CD8-positive, alpha-beta memory T cell (primary cell): ENCODE measurements around the gene DNER. TPM values are rescaled to one million over a fixed set of nuclear protein-coding genes. Genes with fewer than 3 reads are reported as not detected.

Experiments
- CTCF ChIA-PET: fragments of 350-600 bp; sonication (Branson Sonifier 250); formaldehyde crosslinking; loops from one replicate; lab custom pipeline; 2021; ENCODE audit warnings: antibody characterized with exemption; lab: Charles Lee
- POLR2A ChIA-PET: fragments of 350-600 bp; sonication (Branson Sonifier 250); formaldehyde crosslinking; loops from one replicate; lab custom pipeline; 2021; ENCODE audit warnings: antibody characterized with exemption; lab: Charles Lee
- DNase-seq, 5 donors: peaks; one replicate each; pipeline versions ENCODE4 v3.0.0 to v3.0.0-alpha.2; 2020 to 2022; ENCODE audit warnings: mixed read lengths in 1 of 5
- H3K27ac ChIP-seq: one replicate; pipeline ENCODE4 v1.7.0; 2013; ENCODE audit warnings: low read depth, mild to moderate bottlenecking, low read length, moderate library complexity
- H3K27me3 ChIP-seq: 2 replicates; pipeline ENCODE4 v1.7.0; 2013; ENCODE audit warnings: low read length, mild to moderate bottlenecking; ENCODE audit not compliant: insufficient read depth, poor library complexity, severe bottlenecking
- H3K36me3 ChIP-seq: 2 replicates; pipeline ENCODE4 v1.7.0; 2013; ENCODE audit warnings: mild to moderate bottlenecking, low read length, moderate library complexity; ENCODE audit not compliant: insufficient read depth
- H3K4me1 ChIP-seq: 2 replicates; pipeline ENCODE4 v1.7.0; 2013; ENCODE audit warnings: mild to moderate bottlenecking, low read length, moderate library complexity; ENCODE audit not compliant: insufficient read depth
- H3K4me3 ChIP-seq: 2 replicates; pipeline ENCODE4 v1.7.0; 2013; ENCODE audit warnings: mild to moderate bottlenecking, low read length
- H3K9me3 ChIP-seq: 2 replicates; pipeline ENCODE4 v1.7.0; 2013; ENCODE audit warnings: mild to moderate bottlenecking, low read length
- H3K27ac Mint-ChIP-seq, 8 donors: one replicate each; pipeline ENCODE4 v1.8.0; 2020 to 2021; ENCODE audit warnings: mixed read lengths in 8 of 8, mild to moderate bottlenecking in 6 of 8, inconsistent platforms in 3 of 8, moderate library complexity in 3 of 8
- H3K27me3 Mint-ChIP-seq, 2 donors: one replicate each; pipeline ENCODE4 v1.8.0; 2020 to 2021; ENCODE audit warnings: mixed read lengths in 2 of 2, mild to moderate bottlenecking in 1 of 2, moderate library complexity in 1 of 2
- H3K36me3 Mint-ChIP-seq, 3 donors: one replicate each; pipeline ENCODE4 v1.8.0; 2020 to 2021; ENCODE audit warnings: mixed read lengths in 3 of 3, inconsistent platforms in 1 of 3, mild to moderate bottlenecking in 1 of 3
- H3K4me1 Mint-ChIP-seq, 3 donors: one replicate each; pipeline ENCODE4 v1.8.0; 2020 to 2021; ENCODE audit warnings: mixed read lengths in 3 of 3, inconsistent platforms in 1 of 3, mild to moderate bottlenecking in 1 of 3
- H3K4me3 Mint-ChIP-seq, 7 donors: one replicate each; pipeline ENCODE4 v1.8.0; 2020 to 2021; ENCODE audit warnings: mixed read lengths in 7 of 7, mild to moderate bottlenecking in 6 of 7, moderate library complexity in 4 of 7, inconsistent platforms in 2 of 7
- H3K9me3 Mint-ChIP-seq, 5 donors: one replicate each; pipeline ENCODE4 v1.8.0; 2020 to 2022; ENCODE audit warnings: mixed read lengths in 5 of 5, mild to moderate bottlenecking in 3 of 5, moderate library complexity in 2 of 5, inconsistent platforms in 1 of 5
- polyA plus RNA-seq: library from polyadenylated mRNA; unstranded; fragments of 300-500 nt; fragmentation: Illumina TruSeq; gene quantifications from one replicate; pipeline ENCODE4 v1.2.3, GENCODE V29; 2021
- total RNA-seq, 2 experiments: library from RNA; stranded (reverse); gene quantifications; one replicate each; pipeline ENCODE4 v1.2.3, GENCODE V29; 2021

The DNER gene
- total and polyA plus RNA-seq, 3 experiments from 2014 or later, result not detected

DNA sequence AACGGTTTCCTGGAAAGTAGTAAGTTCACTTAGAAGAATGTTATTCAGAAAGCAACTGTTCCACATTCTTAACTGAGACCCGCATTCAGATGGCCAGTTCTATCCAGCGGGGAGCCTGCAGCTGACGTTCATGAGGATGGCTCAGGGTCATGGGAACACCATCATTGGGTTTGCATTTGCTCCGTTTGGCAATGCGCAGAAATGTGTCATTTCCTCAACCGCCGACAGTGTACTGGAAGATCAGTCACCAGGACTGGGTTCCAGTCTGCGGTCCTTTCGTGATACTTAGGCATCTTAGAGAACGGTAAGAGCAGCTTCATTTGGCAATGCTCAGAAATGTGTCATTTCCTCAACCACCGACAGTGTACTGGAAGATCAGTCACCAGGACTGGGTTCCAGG is 104.0 kb downstream of the DNER start:
- CTCF ChIA-PET, result no interaction called here
- H3K9me3 ChIP-seq, result no peaks in the 10 kb centered on the region
- POLR2A ChIA-PET, result no interaction called here
- H3K27ac ChIP-seq, result no peak overlapping the region
- no peaks in the 10 kb centered on the region for H3K4me1 ChIP-seq
- Mint-ChIP-seq H3K4me3 (no peak overlapping the region), H3K4me1 (no peaks in the 10 kb centered on the region), H3K27ac (no peak overlapping the region), H3K36me3 (no peaks in the 10 kb centered on the region), H3K27me3 (peaks cover 0 to 9% of the 10 kb centered on the region in 2 donors), H3K9me3 (no peaks in the 10 kb centered on the region)
- no peaks in the 10 kb centered on the region for H3K36me3 ChIP-seq
- no peaks in the 10 kb centered on the region for H3K27me3 ChIP-seq
- DNase-seq, result no peak
- no peak overlapping the region for H3K4me3 ChIP-seq

DNA sequence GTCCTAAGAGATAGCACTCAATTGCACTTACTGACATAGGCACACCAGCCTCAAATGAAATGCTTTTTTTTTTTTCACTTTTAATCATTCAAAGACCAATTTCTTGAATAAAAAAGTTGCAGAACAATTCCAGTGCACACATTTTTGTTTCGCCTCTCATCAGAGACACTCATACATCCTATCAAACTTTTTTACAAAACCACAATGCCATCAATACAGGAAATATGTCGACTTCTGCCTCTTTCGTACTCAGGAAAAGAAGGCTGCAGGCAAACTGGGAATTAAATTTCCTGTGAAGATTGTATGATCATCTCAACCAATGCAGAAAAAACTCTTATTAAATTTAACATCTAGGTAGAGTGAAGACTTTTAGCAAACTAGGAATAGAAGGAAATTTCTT is 112.4 kb downstream of the DNER start:
- Histone ChIP-seq H3K4me3 (no peak overlapping the region), H3K27me3 (no peaks in the 10 kb centered on the region), H3K27ac (no peak overlapping the region), H3K4me1 (no peaks in the 10 kb centered on the region), H3K36me3 (no peaks in the 10 kb centered on the region), H3K9me3 (no peaks in the 10 kb centered on the region)
- Mint-ChIP-seq H3K4me1 (no peaks in the 10 kb centered on the region), H3K27me3 (peaks cover 13 to 33% of the 10 kb centered on the region in 2 donors), H3K27ac (no peak overlapping the region), H3K9me3 (peaks cover 0 to 4% (median 0%) of the 10 kb centered on the region in 5 donors), H3K4me3 (no peak overlapping the region), H3K36me3 (no peaks in the 10 kb centered on the region)
- no peak for DNase-seq
- POLR2A ChIA-PET, result no interaction called here
- CTCF ChIA-PET, result no interaction called here

DNA sequence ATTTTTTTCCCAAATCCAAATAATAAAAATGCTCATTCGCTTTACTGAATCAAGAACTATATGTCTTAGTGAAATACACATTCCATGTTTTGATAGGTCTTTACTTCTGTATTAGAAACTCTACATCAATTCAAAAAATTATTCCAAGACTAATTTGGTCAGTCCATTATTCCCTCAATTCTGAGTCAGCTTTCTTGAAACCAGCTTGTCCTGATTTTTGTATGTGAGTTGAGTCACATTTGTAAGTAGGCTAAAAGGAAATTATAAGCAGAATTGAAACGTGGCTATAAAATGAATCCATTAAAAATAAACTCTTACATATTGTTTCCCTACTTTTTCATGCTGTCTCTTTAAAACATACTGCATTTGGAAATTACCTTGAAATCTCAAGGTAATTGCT is 113.0 kb downstream of the DNER start:
- POLR2A ChIA-PET, result no interaction called here

DNA sequence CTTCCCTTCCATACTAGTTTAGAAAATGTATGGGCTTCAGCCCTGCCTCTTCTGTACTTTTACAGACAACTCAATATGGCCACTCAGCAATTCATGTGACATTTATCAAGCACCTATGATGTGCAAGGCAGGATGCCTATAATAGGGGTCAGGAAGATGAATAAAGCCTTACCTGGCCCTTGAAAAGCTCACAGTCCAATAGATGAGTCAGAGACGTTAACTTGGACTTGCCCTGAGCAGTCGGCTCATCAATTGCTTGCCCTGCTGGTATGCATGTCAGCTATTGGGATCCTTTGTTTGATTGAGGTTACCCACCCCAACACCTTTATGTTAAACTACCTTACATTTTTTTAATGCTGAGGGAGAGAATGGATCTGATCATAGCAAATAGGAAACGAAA is 116.1 kb downstream of the DNER start:
- DNase-seq, result no peak
- Histone ChIP-seq H3K9me3 (no peaks in the 10 kb centered on the region), H3K4me3 (no peak overlapping the region), H3K27me3 (no peaks in the 10 kb centered on the region), H3K36me3 (no peaks in the 10 kb centered on the region), H3K27ac (no peak overlapping the region), H3K4me1 (no peaks in the 10 kb centered on the region)
- Mint-ChIP-seq H3K4me1 (no peaks in the 10 kb centered on the region), H3K9me3 (peaks cover 0 to 4% (median 0%) of the 10 kb centered on the region in 5 donors), H3K27ac (no peak overlapping the region), H3K27me3 (peaks cover 6 to 30% of the 10 kb centered on the region in 2 donors), H3K36me3 (no peaks in the 10 kb centered on the region), H3K4me3 (no peak overlapping the region)
- ChIA-PET POLR2A (no interaction called here), CTCF (no interaction called here)

More for the DNA sequence above, 113.0 kb downstream of the DNER start:
- Mint-ChIP-seq H3K4me1 (no peaks in the 10 kb centered on the region), H3K27ac (no peak overlapping the region), H3K9me3 (peaks cover 0 to 4% (median 0%) of the 10 kb centered on the region in 5 donors), H3K27me3 (peaks cover 10 to 33% of the 10 kb centered on the region in 2 donors), H3K4me3 (no peak overlapping the region), H3K36me3 (no peaks in the 10 kb centered on the region)
- CTCF ChIA-PET, result no interaction called here
- Histone ChIP-seq H3K4me1 (no peaks in the 10 kb centered on the region), H3K27ac (no peak overlapping the region), H3K4me3 (no peak overlapping the region), H3K9me3 (no peaks in the 10 kb centered on the region), H3K27me3 (no peaks in the 10 kb centered on the region), H3K36me3 (no peaks in the 10 kb centered on the region)
- no peak for DNase-seq

DNA sequence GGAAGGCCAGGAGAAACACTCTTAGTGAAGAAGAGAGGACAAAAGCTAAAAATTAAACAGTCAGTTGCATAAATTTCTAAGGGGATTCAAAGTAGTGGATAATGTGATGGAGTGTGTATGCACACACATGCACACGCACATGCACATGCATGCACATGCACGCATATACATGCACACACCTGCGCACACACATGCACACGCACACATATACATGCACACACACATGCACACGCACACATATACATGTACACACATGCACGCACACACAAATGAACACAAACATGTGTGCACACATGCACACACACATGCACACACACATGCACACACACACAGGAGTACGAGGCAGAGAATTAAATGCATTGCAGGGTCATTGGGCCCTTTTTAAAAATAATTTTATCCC is 117.6 kb downstream of the DNER start:
- H3K27ac Mint-ChIP-seq, result no peak overlapping the region
- POLR2A ChIA-PET, result no interaction called here
- H3K36me3 Mint-ChIP-seq, result no peaks in the 10 kb centered on the region
- CTCF ChIA-PET, result no interaction called here
- no peaks in the 10 kb centered on the region for H3K9me3 ChIP-seq
- no peaks in the 10 kb centered on the region for H3K36me3 ChIP-seq
- no peak overlapping the region for H3K4me3 Mint-ChIP-seq
- H3K9me3 Mint-ChIP-seq, result no peaks in the 10 kb centered on the region
- H3K4me1 Mint-ChIP-seq, result no peaks in the 10 kb centered on the region
- H3K4me3 ChIP-seq, result no peak overlapping the region
- peaks cover 3 to 26% of the 10 kb centered on the region in 2 donors for H3K27me3 Mint-ChIP-seq
- DNase-seq, result no peak
- no peaks in the 10 kb centered on the region for H3K4me1 ChIP-seq
- no peaks in the 10 kb centered on the region for H3K27me3 ChIP-seq
- H3K27ac ChIP-seq, result no peak overlapping the region

DNA sequence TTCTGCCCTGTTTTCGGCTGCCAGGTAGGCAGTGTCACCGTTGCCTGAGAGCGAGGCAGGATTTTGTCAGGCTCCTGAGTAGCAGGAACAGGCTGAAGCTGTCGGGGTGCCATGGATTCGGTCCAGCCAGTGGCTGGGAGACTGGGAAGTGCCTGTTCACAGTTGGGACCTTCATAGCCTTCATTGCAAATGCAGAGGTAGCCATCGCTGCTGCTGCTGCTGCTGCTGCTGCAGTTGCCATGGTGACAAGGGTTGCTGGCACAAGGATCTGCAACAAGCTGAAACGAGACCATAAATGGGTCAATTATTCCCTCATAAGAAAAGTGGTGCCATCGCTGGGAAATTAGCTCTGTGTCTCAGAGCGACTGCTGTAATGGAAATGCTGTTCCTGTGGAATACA is 122.7 kb downstream of the DNER start:
- no peaks in the 10 kb centered on the region for H3K36me3 ChIP-seq
- no peaks in the 10 kb centered on the region for H3K9me3 ChIP-seq
- H3K27ac ChIP-seq, result no peak overlapping the region
- DNase-seq, result no peak
- H3K27me3 Mint-ChIP-seq, result peaks cover 5 to 18% of the 10 kb centered on the region in 2 donors
- no peaks in the 10 kb centered on the region for H3K9me3 Mint-ChIP-seq
- H3K36me3 Mint-ChIP-seq, result no peaks in the 10 kb centered on the region
- H3K4me3 Mint-ChIP-seq, result no peak overlapping the region
- H3K4me1 Mint-ChIP-seq, result peaks cover 0 to 3% (median 0%) of the 10 kb centered on the region in 3 donors
- ChIA-PET CTCF (no interaction called here), POLR2A (no interaction called here)
- H3K27me3 ChIP-seq, result no peaks in the 10 kb centered on the region
- no peak overlapping the region for H3K4me3 ChIP-seq
- no peaks in the 10 kb centered on the region for H3K4me1 ChIP-seq
- no peak overlapping the region for H3K27ac Mint-ChIP-seq

DNA sequence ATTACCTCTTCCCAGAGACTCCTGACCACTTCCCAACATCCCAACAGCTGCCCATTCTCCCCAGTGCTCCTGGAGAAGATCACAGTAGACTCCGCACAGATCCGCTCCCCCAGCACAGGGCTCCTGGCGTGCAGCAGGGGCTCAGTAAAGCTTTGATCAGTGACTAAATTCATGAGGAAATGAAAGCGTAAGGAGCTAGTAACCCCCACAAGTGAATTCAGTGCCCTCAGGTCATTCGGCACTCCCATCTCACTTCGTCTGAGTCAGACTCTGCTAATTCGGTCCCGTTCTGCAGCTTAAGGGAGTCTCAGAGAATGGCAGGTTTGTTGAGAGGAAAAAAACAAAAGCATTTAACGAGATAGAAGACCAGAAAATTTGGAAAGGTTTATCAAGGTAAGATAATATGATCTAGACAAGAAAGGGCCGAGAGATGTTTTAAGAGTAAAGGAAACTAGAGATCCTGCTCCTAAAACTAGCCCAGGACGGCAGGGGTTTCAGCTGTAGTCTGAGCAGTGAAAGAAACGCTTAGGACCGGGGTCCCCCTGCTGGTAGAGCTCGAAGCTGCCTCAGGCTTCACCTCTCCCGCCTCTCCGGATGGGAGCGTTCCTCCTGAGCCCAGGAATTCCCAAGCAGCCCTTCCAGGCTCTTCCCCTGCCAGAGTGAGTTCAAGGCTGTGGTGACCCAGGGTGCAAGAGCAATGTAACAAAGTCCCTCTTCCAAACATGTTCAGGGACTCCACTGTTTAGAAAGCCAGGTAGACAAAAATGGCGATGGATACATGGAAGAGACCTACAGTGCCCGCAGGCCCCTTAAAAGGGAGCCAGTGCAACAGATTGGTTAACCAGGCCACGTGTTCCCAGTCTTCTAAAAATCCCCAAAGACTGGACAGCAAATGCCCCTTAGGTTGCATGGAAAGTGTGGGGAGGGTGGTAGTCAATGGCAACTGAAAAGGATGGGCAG is 127.3 kb downstream of the DNER start:
- no peaks in the 10 kb centered on the region for H3K36me3 ChIP-seq
- H3K4me3 Mint-ChIP-seq, result no peak overlapping the region
- no peaks in the 10 kb centered on the region for H3K36me3 Mint-ChIP-seq
- H3K4me1 ChIP-seq, result no peaks in the 10 kb centered on the region
- H3K4me1 Mint-ChIP-seq, result peaks cover 0 to 5% (median 0%) of the 10 kb centered on the region in 3 donors
- no peaks in the 10 kb centered on the region for H3K27me3 ChIP-seq
- no peak overlapping the region for H3K27ac Mint-ChIP-seq
- H3K9me3 ChIP-seq, result no peaks in the 10 kb centered on the region
- H3K9me3 Mint-ChIP-seq, result no peaks in the 10 kb centered on the region
- CTCF ChIA-PET, result no interaction called here
- no peak overlapping the region for H3K27ac ChIP-seq
- DNase-seq, result no peak
- no peak overlapping the region for H3K4me3 ChIP-seq
- POLR2A ChIA-PET, result no interaction called here
- H3K27me3 Mint-ChIP-seq, result peaks cover 18 to 25% of the 10 kb centered on the region in 2 donors

DNA sequence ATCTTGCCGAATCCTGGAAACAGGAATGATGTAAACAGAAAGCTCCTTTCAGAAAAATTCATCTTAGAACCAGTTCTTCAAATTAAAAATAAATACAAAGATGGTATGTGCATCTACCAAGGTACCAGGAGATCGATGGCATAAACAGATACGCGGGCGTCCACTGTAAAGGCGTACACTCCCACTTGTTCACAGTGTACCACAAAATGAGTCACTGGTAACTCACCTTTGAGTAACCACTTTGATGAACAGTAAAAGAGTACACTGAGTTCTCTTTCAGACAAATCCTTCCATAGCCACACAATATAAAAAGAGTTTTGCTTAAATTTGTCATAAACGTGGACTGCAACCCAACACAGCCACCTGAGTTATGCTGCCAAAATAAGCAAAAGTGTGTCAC is 128.3 kb downstream of the DNER start:
- CTCF ChIA-PET, result no interaction called here

More for the DNA sequence above, 128.3 kb downstream of the DNER start:
- Mint-ChIP-seq H3K9me3 (no peaks in the 10 kb centered on the region), H3K27me3 (peaks cover 14 to 31% of the 10 kb centered on the region in 2 donors), H3K36me3 (no peaks in the 10 kb centered on the region), H3K4me3 (no peak overlapping the region), H3K27ac (no peak overlapping the region), H3K4me1 (peaks cover 0 to 5% (median 0%) of the 10 kb centered on the region in 3 donors)
- Histone ChIP-seq H3K27me3 (no peaks in the 10 kb centered on the region), H3K27ac (no peak overlapping the region), H3K9me3 (no peaks in the 10 kb centered on the region), H3K36me3 (no peaks in the 10 kb centered on the region), H3K4me1 (no peaks in the 10 kb centered on the region), H3K4me3 (no peak overlapping the region)
- DNase-seq, result no peak
- POLR2A ChIA-PET, result no interaction called here
